HS-27A (cell line): ENCODE data around the gene SPAG7.

Experiments used
- DNase-seq: peaks from one replicate; pipeline ENCODE4 v3.0.0-alpha.2; 2012; ENCODE audit warnings: low read depth, missing footprints

SPAG7 gene

DNA sequence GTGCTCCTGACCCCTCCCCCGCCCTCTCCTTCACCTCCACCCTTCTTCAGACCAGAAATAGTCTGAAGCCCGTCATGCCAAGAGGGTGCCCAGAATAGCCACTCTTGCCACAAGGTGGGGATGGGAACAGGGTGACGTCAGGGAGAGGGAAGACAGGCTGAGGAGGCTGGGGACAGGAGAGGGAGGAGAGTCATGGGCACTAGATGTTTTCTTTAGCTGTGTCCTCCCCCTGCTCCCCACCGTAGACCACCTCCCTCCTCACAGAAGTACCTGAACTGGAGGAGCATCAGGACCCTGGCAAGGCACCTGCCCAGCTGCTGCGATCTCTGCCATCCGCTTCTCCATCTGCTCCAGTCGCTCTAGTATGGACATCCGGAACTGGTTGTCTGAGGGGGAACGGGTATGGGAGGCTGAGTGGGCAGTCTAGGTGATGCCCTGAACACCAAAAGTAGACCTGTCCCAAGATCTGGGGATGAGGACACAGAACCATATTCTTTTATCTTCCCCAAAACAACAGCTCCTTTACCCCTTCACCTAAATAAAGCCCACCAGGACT is 6.6 kb upstream of the SPAG7 start:
- no peak for DNase-seq

DNA sequence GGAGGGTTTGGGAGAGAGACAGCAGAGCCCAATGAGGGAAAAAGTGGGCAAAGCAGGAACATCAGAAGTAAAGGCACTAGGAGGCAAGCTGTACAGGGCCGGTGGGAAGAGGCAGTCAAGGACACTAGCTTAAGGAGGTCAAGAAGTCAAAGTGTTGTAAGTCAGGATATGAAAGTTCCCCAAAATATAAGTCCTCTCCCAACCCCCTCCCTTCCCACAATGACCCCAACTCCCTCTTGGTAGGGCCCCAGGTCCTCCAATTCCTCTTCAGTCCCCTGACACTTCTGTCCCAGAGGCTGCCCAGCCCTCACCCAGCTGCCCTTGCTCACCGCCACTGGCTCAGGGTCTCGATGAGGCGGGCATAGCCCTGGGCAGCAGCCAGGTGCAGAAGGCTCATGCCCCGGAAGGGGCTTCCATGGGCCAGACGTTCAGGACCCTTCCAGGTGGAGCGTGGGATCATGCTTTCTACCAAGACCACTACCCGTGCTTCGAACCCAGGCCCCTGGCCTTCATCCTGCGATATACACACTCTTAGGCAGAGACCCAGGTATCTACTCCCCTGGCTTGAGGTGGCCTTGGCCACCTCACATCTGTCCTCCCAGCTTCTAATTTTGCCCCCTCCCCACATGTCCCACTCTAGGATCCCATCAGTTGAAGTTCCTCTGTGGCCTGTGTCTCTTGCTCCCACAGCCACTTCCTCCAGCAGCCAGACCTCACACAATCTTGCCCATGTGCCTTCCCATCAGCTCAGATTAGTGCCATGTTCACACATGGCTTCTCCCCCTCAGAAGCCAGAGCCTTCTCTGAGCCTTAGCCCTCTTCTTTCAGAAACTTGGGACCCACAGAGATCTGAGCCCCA is 5.9 kb upstream of the SPAG7 start:
- DNase-seq: no peak

DNA sequence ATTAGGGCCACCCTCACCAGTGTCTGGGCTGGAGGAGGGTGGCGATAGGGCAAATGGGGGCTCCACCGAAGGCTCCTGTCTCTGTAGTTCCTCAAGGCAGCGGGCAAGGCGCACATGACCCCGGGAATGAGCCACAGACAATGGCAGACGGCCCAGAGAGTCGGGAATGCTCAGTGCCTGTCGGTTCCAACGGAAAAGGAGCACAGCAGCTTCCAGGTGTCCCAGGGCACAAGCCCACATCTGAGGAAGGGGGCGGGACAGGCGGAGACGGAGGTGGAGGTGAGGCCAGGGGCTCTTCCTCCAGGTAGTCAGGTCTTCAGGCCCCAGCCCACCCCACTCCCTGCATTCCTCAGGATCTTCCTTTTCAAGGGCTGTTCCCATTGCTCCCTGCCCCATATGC is 5.1 kb upstream of the SPAG7 start:
- no peak for DNase-seq

DNA sequence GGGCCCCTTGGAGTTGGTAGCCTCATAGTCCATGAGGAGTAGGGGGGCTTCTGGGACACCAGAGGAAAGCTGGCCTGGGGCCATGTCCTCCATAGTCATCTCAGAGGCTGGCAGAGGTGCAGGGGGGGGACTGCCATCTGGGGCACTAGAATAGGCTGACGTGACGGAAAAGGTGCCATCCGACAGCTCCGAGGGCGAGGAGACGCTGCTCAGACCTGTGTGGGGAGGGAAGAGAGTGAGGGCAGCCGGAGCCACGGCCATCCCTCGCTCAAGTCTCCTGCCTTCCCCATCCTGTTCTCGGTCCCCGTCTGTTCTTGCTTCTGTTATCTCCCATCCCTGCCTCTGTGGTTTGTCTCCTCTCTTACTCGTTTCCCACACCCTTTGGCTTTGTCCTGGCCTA is 4.7 kb upstream of the SPAG7 start:
- DNase-seq: no peak

DNA sequence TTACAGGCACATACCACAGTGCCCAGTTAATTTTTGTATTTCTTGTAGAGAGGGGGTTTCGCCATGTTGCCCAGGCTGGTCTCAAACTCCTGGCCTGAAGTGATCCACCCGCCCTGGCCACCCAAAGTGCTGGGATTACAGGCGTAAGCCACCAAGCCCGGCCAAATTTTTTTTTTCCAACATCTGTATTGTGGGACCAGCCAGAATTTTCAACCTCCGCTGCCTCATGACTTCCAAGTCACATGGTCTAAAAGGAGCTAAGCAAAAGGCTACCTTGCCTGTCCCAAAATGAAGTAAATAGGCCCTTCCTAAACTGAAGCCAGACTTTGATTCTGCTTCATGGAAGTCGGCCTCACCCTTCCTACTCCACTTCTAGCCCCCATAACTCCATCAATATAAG is 4.2 kb upstream of the SPAG7 start:
- DNase-seq: no peak

DNA sequence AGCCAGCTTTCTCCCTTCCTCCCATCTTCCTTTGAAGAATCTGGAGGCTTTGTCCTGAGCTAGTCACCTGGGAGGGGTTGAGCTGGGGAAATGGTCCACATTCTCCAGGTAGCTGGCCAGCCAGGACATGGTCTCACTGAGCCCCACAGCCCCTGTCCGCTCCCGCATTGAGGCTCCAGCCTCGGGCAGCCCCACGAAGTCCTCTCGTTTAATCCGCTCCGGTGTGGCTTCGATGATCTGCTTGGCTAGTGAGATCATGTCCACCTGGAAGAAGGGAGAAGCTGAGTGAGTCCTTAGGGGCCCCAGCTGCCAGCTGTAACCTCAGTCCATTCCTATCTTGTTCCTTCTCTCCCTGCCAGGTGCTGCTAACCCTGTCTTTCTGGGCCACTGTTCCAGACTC is 2.7 kb upstream of the SPAG7 start:
- DNase-seq: no peak

DNA sequence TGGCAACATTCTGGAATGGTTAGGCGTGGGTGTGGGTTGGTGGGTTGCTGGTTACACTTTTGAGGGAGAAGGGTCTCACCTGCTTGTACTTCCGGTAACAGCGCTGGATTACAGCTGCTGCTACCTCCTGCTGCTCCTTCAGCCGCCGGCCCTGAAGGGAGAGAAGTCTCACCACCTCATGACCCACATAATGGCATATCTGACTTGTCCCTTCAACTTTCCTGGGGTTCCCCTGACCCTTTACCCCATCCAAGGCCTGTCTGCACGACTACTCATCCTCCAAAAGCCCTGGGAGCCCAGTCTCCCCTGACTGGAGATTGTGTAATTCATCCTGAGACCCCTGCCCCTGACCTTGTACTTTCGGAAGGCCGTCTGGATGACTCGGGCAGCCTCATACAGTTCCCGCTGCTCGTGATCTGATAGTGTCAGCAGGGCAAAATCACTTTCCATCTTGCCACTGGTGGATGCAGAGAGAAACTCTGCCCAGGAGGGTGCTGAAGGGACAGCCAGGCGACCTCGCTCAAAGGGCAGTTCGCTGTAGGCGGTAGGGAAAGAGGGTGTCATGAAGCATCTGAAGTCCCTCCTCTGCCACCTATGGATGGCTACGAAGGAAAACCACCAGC is 2.0 kb upstream of the SPAG7 start:
- DNase-seq: no peak

DNA sequence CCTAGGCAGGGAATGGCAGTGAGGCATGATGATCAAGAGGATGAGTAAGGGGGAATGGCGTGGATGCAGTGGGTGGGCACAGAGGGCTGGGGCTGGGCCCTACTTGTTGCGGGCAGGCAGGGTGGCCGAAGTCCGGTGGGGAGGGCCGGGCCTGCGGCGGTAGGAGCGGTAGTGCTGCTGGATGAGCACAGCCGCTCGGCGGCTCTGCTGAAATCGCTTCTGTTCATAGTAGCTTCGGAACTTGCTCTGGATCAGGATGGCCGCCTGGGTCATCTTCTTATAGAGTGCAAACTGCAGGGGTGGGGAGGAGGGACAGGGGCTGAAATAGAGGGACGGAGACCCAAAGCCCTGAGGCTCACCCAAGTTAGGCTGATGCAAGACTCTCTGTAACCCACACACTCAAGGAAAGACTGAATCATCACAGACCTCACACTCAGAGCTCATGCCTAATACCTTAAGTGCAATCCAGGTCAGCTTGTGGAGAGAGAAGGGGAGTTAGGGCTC is 1.5 kb upstream of the SPAG7 start:
- no peak for DNase-seq

DNA sequence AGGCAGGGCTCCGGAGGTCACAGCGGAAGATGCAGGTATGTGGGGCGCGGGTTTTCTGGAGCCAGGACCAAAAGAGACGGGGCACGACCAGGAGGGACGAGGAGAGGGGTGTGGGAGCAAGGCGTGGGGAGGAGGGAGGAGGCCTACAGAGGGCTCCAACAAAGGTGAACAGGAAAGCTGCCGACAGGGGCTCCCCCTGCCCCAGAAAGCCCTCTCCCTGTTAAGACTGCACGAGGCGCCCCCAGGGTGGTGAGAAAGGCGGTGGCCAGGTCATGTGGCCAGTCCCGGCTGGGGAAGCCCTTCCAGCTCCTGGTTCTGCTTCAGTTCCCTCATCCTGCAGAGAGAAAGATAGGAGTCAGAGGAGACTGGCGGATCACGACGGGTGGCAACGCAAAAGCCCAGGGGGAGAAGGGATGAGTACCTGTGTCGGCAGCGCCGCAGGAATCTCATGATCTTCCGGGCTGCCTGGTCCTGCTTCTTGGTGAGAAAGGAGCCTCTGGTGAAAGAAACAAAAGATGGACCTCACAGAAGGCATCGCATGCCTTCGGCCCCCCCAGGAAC is 949 bp upstream of the SPAG7 start:
- no peak for DNase-seq

DNA sequence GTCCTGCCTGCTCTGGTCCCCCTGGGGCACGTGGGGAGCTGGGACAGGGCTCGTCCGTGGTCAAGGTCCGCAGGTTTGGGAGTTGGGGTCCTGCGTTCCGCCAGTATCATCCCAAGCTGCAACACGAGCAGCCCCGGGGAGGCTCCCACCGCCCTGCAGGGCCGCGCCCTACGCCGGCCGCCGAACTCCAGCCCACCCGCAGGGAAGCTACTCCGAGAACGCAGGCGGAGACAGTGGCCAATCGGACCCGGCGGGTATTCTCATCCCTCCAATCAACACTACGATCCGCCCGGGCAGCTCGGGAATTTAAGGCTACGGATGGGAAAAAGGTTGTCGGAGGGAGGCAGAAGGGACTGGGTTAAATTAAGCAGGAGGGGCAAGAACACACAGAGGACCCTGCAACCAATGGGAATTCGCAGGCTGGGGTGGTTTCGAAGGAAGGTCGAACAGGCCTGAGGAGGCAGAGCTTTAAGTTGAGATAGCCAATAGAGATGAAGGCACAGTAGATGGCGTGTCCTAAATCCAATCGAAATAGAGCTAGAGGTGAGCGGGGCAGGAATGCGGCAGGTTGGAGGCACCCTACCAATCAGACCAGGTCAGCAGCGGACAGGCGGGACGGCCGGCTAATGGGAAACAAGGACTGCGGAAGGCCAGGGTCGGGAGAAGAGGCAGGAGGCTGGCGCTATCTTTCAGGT is 626 bp downstream of the SPAG7 start:
- DNase-seq: peak; percentile 93

DNA sequence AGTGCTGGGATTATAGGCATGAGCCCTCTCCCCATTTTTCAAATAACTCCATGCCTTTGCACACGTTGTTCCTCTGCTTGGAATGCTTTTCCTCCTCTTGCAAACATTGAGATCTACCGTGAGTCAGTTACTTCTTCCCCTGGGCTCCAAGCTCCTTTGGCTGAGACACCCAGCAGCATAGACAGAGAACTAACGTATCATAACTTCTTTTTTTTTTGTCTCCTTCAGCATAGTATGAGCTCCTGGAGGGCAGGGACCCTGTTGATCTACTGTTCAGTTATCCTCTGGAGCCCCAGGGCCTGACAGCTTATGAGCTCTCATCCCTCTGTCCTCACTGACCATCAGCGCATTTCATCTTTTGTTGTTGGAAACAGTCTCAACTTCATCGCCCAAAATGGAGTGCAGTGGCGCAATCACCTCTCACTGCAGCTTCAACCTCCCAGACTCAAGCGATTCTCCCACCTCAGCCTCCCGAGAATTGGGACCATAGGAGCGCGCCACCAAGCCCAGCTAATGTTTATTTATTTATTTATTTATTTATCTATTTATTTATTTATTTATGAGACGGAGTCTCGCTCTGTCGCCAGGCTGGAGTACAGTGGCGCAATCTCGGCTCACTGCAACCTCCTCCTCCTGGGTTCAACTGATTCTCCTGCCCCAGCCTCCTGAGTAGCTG is 2.2 kb downstream of the SPAG7 start:
- DNase-seq: no peak

DNA sequence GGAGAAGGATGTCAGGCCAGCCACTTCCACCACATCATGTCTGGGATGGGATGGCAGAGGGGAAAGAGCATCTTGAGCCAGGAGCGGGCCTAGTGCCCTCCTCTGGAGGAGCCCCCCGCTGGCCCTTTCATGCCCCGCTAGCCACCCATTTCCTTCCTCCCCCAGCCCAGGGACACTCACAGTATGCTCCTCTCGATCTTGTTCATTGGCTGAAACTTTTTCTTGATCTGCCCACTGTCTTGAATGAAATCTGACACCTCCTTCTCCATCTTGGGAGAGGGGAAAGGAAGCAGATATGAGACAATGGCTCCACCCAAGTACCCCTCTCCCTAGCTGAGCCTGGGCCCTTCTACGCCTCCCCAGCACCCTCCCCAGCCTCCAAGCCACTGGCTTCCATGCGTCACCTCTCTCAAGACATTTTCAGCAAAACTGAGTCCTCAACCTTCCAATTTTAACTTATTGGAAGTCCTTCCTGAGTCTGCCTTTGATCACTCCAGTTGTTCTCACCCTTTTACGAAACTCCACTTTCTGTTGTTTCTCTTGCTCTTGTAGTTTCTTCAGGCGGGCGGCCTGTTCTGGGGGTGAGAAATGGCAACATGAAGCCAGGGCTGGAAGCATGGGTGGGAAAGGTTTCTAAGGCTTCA is 7.2 kb downstream of the SPAG7 start:
- DNase-seq: no peak

DNA sequence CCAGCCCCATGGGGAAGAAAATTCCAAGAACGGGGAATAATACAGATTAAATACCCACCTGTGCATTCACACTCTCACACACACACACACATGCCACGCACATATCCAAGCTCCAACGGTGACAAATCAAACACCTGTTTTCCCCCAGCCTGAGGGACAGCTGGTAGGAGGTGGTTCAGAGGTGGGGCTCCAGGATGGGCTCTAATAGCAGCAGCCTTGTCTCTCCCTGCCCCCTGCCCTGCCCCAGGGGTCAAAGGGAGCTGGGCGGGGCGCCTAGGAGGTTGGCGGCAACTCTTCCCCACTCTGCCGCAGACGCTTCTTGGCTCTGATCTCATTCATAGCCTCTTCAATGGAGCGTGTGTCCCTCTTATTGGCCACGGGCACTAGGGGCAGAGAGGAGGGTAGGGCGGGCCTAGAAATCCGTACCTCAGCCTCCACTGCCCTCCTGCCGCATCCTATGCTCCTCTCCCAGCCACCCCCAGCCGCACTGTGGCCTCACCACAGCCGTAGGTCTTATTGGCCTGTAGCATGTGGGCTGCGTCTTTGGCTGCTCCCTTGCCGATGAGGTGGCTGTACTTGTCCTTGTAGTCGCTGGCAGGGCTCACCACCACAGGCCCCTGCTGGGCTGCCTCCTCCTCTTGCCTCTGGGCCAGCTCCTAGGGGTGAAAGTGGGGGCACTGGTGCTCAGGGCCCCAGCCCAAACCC is 8.2 kb downstream of the SPAG7 start:
- DNase-seq: no peak

DNA sequence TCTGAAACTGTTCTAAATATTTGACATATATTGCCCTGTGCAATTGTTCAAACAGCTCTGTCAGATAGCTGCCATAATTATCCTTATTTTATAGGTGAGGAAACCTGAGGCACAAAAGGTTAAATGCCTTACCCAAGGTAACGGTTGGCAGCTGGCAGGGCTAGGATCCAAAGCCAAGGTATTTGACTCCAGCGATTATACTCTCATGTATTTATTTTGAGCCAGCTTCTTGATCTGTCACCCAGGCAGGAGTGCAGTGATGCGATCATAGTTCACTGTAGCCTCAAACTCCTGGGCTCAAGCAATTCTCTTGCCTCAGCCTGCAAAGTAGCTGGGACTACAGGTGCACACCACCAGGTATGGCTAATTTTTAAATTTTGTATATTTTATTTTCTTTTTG is 9.5 kb downstream of the SPAG7 start:
- DNase-seq: no peak

DNA sequence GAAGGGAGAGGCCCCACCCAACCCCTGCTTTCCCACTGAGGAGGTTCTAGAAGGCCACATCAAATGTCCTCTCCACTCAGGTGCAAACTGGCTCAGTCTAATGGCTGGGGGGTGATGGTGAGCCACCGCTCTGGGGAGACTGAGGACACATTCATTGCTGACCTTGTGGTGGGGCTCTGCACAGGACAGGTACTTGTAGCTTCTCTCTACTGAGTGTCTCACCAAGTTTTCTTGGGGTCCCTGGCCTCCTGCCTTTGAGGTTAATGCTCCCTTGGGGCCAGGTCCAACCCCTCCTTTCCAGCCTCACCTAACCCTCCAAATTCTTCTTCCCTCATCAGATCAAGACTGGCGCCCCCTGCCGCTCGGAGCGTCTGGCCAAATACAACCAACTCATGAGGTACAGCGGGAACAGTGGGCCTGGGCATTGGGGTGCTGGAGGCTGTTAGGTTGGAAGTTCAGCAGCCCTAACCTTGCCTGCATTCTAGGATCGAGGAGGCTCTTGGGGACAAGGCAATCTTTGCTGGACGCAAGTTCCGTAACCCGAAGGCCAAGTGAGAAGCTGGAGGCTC is 11.0 kb downstream of the SPAG7 start:
- no peak for DNase-seq

DNA sequence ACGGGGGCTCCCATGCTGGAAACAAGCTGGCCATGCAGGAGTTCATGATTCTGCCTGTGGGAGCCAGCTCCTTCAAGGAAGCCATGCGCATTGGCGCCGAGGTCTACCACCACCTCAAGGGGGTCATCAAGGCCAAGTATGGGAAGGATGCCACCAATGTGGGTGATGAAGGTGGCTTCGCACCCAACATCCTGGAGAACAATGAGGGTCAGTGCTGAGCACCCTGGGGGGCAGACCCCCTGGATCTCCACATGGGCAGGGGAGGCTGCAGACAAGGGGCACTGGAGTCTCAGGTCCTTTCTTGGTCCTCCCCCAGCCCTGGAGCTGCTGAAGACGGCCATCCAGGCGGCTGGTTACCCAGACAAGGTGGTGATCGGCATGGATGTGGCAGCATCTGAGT is 12.5 kb downstream of the SPAG7 start:
- DNase-seq: no peak

DNA sequence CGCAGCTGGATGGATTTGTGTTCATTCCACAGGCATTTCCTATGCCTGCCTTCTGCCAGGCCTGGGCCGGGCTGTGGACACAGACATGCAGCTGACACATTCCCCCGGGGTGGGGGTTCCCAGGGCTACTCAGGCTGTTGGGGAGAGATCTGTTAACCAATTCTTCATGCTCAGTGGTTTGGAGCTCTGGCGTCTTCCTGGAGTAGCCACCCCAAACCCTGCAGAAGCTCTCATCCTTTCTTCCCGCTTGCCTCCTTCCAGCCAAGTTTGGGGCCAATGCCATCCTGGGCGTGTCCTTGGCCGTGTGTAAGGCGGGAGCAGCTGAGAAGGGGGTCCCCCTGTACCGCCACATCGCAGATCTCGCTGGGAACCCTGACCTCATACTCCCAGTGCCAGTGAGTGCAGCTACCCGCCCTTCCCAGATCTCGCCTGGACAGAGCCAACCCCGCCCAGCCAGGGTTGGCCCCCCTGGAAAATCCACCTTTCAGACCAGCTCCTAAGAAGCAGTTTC is 14.1 kb downstream of the SPAG7 start:
- peak; percentile 51 for DNase-seq

DNA sequence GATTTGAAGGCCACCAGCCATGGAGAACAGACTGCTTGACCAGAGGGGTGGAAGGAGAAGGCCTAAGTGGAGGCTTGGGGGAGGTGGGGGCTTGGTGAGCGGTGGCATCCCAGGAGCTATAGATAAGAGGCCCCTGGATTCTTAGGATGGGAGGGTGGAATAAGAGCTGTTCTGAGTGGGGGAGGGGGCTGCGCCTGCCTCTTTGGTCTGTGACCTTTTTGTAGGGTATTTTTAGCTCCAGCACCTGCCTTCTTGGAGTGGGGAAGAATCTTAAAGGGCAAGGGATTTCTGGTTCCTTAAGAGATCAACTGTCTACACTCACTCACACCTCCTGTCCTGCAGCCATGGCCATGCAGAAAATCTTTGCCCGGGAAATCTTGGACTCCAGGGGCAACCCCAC is 16.1 kb downstream of the SPAG7 start:
- DNase-seq: no peak

DNA sequence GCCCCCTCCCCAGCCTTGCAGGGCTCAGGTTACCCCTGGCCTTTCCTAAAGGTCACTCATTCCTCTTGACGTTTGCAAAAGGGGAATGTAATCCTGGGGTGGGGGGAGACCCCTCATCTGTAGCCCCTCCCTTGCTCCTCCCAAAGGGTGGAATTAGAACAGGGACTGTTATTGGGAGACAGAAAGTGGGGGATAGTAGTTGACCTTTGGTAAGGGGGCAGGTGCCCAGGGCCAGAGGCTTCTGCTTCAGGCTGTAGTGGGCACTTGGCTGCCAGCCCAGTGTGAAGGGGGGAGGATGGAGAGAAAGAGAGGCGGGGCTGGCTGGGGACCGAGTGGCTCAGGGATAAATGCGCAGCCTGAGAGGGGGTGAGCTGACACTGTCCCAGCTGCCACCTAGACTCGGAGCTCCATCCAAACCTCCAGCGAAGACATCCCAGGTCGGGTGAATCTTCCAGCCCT is 16.8 kb downstream of the SPAG7 start, which contains the start of gene ENO3:
ENO3 (plus strand) TSS at position 374 of the 459 bp plus-strand sequence. CDS start 711 bp downstream, outside the sequence.
- no peak for DNase-seq
